GM18870 (cell line): ENCODE results near the gene NCLN.
"Not testable (repeated sequence)": the region's sequence is repeated elsewhere in the genome, so short reads cannot be mapped to it uniquely, and the experiment has no call there.

Experiments
- ATAC-seq: cut with Tn5 transposase; IDR thresholded peaks from one replicate; pipeline ENCODE4 v1.9.1; 2021; ENCODE audit warnings: moderate library complexity; ENCODE audit not compliant: unreplicated experiment

The NCLN gene

DNA sequence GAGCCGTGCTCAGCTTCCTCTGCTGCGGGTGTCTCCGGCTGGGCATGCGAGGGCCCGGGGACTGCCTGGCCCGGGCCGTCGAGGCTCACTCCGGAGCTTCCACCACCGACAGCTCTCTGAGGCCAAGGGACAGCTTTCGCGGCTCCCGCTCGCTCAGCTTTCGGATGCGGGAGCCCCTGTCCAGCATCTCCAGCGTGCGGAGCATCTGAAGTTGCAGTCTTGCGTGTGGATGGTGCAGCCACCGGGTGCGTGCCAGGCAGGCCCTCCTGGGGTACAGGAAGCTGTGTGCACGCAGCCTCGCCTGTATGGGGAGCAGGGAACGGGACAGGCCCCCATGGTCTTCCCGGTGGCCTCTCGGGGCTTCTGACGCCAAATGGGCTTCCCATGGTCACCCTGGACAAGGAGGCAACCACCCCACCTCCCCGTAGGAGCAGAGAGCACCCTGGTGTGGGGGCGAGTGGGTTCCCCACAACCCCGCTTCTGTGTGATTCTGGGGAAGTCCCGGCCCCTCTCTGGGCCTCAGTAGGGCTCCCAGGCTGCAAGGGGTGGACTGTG, 5.9 kb upstream of the NCLN start:
- no peak for ATAC-seq

DNA sequence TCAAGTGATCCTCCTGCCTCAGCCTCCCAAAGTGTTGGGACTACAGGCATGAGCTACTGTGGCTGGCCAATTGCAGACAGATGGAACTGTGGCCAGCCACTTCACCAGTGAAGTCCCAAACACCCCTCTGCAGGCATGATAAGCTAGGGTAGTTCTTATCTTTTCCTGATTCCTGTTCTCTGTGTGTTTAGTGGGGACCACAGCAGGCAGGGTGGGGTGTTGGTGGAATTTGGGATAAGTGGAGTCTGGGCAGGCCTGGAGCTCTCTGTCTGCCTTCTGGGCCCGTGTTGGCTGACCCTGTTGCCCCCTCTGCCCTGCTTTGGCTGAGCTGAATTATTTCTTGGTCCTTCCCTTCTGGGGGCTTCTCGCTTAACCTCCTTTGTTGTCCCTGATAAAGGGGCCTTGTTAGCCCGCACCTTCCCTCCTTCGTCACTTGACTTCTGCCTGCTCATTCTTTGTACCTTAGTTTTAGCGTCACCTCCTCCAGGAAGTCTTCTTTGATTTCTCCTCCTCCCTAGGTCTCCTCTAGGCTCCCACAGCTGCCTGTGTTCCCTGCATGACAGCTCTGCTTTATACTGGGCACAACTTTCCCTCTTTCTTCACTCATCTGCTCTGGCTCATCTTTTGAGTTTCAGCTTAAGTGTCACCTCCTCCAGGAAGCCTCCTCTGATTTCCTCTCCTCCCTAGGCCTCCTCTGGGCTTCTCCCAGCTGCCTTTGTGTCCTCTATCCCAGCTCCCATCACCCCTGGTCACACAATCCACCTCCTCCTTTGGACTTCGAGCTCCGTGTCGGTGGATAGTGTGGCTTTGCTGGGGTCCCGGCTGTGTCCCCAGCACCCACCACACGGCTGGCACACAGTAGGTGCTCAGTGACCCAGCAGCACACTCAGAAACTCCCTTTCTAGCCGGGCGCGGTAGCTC, 1.7 kb upstream of the NCLN start:
- ATAC-seq = no peak

GRCh38 chr19:3184847-3185460, 776 bp upstream of the NCLN start:
- ATAC-seq = peak; percentile 12

DNA sequence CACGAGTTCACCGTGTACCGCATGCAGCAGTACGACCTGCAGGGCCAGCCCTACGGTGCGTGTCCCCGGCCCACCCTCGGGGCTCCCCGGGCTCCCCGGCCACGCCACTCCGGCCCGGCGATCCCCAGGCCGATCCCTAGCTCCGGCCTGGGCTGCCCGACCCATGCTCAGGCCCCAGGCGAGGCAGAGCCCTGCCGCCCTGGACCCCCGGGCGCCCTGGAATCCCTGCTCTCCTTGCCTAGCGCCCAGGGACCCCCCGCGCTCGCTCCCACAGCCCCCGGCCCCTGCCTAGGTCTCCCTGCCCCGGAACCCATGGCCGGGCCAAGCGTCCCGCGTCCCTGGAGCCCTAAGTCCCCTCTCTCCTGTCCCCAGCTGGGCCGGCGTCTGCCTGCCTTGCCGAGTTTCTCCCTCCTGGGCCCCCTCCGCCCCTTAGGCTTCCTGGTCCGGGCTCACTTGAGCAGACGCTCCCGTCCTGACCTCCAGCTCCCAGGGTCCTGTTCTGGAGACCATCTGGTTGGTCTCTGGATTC, 494 bp downstream of the NCLN start:
- ATAC-seq = peak; percentile 14

GRCh38 chr19:3186891-3187661, 1.3 kb downstream of the NCLN start:
- no peak for ATAC-seq

DNA sequence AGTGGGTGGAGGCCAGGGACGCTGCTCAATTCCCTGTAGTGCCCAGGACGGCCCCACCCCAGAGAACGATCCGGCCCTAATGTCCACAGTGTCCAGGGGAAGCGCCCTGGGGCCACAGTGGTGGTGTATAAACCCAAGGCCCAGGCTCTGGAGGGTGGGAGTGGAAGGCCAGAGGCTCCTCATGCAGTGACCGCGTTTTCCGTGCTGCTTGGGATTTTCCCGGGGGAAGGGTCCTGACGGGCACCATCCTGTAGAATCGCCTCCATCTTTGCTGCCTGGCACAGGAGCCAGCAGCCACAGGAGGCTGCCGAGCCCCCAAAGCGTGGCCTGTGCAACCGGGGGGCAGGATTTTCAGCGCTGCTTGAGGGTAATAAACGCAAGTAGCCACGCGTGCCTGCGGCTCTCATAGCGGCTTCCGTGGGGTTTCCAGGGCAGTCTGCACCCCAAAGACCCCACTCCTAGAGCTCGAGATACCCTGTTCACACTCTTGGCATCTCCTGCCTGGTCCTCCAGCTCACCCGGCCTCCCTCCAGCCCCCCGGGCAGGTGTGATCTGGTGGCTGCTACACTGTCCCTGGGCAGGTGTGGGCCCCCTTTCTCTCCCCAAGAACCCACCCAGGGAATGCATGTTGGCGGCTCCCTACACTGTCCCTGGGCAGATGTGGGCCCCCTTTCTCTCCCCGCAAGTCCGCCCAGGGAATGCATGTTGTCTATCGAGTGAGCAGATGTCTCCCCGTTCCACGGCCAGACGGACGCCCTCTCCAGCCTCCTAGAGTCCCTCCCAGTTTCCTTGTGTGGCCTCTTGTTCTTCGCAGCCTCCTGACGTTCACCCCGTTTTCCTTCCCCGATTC, 2.2 kb downstream of the NCLN start:
- ATAC-seq = no peak

GRCh38 chr19:3188627-3189596, 3.2 kb downstream of the NCLN start:
- no peak for ATAC-seq

- no peak for ATAC-seq
Observed at GRCh38 chr19:3189702-3190469, 4.2 kb downstream of the NCLN start.

DNA sequence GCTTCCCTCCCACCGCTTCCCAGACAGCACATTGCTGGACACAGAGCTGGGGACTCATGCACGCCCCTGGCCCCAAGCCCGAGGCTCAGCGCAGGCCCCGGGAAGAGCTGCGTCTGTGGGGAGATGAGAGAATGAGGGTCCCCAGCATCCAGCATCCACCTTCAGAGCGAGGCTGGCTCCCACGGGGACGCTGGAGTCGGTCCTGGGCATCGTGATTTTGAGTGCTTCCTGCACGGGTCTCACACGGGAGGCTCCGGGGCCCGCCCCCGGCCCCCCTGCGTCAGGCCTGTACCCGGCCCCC, 4.7 kb downstream of the NCLN start:
- ATAC-seq = no peak

DNA sequence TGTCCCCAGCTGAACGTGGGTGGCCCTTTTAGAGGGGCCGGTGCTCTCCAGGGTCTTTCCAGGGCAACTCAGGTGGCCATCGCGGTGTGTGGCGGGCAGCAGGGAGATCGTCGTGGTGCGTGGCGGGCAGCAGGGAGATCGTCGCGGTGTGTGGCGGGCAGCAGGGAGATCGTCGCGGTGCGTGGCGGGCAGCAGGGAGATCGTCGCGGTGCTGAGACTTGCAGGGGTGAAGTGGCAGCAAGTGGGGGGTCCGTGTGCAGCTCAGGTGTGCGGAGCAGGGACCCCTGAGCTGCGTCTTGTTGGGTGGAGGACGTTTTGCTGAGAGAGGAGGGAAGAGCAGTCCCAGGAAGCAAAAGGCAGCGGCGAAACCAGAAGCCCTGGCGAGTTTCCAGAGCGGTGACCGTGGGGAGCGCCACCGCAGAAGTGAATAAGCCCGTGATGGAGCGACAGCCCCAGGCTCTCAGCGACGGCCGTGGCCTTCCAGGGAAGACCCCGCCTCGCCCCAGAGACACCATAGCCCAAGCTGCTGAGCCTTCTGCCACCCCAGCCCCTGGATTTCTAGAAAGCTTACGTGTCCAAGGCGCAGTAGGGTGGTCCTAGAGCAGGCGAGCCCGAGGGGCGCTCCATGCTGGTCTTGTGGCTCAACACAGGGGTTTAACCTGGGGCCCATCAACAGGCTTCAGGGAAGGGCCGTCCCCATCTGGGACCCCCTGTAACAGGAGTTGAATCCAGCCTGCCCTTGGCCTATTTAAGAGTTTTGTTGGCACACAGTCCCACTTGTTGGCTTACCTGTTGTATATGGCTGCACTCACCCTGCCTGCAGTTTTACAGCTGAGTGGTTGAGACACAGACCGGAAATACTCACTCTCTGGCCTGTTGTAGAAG, 5.4 kb downstream of the NCLN start:
- no peak for ATAC-seq

DNA sequence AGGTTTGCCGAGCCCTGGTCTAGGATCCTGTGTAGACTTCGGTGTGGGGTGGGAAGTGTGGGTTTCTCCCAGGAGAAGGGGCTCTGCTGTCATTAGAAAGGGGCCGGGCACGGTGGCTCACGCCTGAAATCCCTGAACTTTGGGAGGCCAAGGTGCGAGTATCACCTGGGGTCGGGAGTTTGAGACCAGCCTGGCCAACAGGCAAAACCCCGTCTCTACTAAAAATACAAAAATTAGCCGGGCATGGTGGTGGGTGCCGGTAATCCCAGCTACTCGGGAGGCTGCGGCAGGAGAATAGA, 6.0 kb downstream of the NCLN start:
- not testable (repeated sequence) for ATAC-seq

GRCh38 chr19:3192228-3192635, 6.5 kb downstream of the NCLN start:
- no peak for ATAC-seq

DNA sequence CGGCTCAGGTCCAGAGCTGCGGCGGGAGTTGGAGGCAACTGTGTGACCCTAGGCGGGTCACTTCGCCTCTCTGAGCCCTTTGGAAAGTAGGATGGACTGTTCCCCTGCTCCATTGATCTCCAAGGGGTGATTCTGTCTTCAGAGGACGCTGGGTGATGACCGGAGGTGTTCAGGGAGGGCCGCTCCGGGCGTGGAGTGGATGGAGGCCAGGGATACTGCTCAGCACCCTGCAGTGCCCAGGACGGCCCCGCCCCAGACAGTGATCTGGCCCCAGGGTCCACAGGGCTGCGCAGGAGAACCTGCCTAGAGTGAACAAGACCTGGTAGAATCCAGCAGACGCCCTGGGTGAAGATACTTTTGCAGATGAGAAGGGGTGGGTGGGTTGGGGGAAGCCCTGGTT, 7.0 kb downstream of the NCLN start:
- no peak for ATAC-seq

DNA sequence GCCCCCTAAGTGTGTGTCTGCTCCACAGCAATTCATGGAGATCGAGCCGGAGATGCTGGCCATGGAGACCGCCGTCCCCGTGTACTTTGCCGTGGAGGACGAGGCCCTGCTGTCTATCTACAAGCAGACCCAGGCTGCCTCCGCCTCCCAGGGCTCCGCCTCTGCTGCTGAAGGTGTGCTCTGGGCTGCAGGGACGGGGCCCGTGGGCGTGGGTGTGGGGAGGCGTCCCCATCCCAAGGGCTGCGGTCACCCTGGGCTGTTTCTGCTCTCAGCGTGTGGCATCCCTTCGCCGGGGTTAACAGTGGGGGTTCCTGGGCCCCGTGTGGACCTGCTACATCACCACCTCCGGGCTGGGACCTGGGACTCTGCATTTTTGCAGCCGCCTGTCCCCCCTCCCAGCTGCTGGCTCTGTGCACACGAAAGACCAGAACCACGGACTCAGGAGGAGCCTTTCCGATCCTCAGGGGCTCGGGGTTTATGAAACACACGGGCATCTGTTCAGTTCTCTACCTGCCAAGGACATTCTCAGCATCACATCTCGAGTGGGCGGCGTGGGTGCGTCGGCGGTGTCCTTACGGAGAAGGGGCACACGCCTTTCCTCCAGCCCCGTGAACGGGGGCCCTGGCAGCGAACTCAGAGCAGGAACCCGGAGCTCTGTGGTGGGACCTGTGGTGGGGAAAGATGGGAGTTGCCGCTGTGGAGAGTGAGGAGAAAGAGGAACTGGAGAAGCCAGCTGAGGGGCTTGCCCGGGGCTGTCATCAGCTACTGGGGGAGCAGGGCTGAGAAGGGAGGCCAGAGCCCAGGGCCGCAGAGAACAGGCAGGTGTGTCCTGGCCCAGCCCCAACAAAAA, 7.8 kb downstream of the NCLN start:
- ATAC-seq = no peak

DNA sequence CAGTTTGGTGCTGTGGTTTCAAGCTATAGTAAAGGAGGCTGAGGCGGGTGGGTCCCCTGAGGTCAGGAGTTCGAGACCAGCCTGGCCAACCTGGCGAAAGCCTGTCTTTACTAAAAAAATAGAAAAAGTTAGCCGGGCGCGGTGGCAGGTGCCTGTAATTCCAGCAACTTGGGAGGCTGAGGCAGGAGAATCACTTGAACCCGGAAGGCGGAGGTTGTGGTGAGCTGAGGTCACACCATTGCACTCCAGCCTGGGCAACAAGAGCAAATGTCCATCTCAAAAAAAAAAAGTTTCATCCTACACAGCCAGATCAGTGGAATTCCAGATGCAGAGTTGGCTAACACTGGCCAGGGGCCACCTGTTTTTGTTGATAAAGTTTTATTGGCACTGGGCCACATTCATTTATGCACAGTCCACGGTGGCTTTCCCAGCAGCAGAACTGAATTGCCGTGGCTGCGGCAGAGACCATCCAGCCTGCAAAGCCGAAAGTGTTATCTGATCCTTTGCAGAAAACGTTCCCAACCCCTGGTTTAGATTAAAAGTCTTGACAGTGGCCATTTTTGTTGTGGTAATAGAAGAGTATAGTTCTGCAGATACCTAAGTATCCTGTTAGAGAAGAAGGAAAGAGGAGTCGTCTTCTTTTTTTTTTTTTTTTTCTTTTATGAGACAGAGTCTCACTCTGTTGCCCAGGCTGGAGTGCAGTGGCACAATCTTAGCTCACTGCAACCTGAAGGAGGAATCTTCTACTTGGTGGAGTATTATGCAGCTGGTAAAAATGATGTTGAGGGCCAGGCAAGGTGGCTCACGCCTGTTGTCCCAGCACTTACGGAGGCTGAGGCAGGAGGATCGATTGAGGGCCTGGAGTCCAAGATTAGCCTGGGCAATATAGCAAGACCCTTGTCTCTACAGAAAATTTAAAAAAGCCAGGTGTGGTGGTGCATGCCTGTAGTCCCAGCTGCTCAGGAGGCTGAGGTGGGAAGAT, 8.7 kb downstream of the NCLN start:
- ATAC-seq = no peak
